ENCODE results near the gene FBXL14.

FBXL14 gene, protein sequence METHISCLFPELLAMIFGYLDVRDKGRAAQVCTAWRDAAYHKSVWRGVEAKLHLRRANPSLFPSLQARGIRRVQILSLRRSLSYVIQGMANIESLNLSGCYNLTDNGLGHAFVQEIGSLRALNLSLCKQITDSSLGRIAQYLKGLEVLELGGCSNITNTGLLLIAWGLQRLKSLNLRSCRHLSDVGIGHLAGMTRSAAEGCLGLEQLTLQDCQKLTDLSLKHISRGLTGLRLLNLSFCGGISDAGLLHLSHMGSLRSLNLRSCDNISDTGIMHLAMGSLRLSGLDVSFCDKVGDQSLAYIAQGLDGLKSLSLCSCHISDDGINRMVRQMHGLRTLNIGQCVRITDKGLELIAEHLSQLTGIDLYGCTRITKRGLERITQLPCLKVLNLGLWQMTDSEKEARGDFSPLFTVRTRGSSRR

DNA sequence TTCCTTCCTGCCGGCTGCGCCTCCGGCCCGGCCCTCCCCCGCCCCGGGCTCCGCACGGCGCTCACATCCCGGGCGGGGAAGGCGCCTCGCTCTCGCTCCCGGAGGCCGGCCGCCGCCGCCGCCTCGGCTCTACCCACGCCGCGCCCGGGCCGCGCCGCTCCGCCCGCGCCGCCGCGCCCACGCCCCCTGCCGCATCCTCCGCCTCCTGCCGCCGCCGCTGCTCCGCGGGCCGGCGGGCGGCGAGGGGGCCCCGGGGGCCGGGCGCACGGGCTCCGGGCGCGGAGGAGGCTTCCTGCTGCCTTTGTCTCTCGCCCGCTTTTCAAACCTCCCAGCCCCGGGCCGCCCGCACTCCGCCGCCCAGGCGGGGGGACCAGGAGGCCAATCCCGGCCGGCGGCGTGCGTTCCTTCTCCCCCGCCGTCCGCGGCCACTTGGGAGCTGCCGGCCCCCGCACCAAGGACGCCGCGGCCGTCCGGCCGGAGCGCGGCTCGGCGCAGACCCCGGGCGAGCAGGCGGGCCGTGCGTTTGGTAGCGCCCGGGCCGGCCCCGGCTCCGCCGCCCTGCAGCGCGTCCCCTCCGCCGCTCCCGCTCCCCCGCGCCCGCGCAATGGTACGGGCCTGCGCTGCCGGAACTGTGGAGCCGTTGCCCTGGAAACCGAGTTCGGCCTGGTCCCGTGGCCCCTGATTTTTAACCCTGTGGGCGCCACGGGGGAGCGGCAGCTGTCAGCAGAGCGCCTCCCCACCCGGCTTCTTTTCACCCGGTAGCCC lies at the start of gene FBXL14:
Gene FBXL14, minus strand, starts transcription at position 321 of the 765 bp plus-strand sequence. CDS start 515 bp downstream, outside the sequence.
- DNase-seq (ENCODE audit: low spot score), result peak; percentile 89

DNA sequence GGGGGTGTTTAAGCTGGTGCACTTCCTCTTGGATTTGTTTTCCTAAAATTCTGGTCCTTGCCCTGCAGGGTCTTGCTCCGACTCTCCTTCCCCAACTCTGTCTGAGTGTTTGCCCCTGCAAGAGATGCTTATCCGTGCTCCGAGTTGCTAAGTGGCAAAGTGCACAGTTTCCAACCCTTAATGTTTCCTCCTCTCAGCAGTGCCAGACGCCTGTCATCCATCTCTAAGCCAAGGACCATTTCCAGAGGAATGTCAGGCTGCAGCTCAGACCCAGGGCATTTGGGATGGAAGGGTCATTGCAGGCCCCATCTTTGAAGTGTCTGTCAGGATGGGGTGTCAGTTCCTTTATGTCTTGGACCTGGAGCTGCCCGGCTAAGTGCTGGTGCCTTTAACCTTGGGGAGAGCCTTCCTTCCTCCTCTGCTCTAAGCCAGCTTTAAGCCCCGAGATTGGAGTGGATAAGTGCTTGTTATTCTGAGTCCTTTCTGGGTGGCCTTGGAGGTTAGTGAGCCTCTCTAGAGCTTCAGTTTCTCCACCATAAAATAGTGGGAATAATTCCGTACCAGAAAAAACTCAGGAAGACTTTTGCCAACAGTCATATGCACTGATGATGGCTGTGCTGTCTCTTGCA lies 49.6 kb upstream of the FBXL14 start:
- DNase-seq (ENCODE audit: low spot score), result no peak

DNA sequence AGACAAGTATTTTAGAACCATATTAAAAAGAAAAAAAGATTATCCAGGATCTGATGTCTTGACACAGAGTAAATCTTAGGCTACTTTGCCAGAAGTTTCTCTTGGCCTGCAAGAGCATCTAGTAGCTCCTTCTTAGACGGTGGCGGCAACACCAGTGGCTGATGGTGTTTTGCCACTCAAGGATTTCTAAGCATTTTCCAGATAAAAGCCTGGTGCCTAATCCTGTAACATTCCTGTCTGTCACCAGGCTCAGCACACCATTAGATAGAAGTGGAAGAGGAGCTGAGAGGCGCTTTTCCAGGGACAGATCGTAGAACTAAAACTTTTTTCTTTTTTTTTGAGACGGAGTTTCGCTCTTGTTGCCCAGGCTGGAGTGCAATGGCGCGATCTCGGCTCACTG lies 48.7 kb upstream of the FBXL14 start:
- no peak for DNase-seq (ENCODE audit: low spot score)

DNA sequence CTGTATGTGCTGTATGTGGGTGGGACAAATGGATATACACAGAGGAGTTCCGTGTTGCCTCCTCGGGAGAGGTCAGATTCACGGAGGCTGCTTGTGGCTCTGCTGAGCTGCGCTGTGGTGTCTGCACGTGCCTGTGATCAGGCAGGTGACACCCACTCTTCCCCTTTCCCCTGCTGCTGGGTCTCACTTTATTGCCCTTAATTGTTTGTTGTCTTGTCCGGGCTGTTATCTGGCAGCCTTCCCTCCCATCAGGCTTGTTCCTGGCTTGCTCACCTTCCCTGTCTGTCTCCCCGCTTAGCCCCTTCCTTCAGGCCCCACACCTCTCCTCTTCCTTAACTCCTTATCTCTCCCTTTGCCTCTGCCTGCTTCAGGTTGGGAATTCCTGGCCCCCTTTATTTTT lies 48.1 kb upstream of the FBXL14 start:
- DNase-seq (ENCODE audit: low spot score), result no peak

DNA sequence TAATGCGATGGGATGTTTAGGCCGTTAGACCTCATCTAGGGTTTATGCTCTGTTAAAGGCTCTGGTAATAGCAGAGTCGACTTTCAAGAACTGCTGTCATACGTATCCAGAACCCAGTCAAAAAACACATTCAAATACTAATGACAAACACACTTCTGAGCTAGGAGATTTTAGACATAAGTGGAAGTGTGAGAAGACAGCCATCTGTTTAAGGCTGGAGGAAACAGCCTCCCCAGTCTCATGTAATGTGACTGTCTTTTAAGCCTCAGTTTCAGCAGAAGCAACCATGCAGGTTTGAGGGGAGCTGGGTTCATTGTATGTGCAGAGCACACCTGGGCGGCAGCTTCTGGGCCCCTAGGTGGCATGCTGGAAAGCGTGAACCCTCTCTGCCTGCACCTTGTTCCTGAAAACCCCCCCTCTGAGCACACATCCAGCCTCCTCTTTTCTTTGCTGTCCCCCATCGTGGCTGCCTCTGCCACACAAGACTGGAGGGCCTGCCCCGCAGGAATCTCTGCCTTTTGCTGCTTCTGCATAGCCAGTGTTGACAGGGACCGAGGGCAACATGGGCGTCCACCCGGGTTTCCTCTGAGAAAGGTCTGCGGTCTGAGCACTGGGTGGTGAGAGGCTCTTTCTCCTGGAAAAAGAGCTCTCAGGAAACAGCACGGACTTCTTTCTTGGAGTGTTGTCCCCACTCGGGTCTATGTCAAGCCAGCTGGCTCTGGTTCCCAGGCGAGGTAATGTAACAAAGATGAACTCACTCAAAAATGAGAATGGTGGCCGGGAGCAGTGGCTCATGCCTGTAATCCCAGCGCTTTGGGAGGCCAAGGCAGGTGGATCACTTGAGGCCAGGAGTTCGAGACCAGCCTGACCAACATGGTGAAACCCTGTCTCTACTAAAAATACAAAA lies 46.2 kb upstream of the FBXL14 start:
- DNase-seq (ENCODE audit: low spot score), result no peak

DNA sequence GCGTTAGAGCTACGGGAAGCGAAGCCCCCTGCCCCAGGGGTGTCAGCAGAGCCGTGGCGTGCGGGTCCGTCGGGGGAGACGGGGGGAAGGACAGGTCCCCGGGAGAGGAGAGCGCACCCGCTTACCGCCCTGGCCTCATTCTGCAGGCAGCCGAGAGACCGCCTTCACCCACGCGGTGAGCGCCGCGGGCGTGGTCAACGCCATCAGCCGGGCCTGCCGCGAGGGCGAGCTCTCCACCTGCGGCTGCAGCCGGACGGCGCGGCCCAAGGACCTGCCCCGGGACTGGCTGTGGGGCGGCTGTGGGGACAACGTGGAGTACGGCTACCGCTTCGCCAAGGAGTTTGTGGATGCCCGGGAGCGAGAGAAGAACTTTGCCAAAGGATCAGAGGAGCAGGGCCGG lies 45.2 kb upstream of the FBXL14 start:
- no peak for DNase-seq (ENCODE audit: low spot score)

DNA sequence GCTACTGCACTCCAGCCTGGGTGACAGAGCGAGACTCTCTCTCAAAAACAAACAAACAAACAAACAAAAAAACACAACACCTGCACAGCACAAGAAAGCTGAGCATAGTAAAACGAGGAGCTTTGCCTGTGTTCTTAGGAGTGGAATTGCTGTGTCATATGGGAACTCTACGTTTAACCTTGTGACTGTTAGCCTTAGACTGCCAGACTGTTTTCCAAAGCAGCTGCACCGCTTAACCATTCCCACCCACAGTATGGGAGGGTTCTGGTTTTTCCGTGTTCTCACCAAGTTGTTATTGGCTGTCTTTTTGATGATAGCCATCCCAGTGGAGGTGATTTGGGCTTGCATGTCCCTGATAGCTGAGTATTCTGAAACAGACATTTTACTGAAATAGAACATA lies 43.8 kb upstream of the FBXL14 start:
- no peak for DNase-seq (ENCODE audit: low spot score)

DNA sequence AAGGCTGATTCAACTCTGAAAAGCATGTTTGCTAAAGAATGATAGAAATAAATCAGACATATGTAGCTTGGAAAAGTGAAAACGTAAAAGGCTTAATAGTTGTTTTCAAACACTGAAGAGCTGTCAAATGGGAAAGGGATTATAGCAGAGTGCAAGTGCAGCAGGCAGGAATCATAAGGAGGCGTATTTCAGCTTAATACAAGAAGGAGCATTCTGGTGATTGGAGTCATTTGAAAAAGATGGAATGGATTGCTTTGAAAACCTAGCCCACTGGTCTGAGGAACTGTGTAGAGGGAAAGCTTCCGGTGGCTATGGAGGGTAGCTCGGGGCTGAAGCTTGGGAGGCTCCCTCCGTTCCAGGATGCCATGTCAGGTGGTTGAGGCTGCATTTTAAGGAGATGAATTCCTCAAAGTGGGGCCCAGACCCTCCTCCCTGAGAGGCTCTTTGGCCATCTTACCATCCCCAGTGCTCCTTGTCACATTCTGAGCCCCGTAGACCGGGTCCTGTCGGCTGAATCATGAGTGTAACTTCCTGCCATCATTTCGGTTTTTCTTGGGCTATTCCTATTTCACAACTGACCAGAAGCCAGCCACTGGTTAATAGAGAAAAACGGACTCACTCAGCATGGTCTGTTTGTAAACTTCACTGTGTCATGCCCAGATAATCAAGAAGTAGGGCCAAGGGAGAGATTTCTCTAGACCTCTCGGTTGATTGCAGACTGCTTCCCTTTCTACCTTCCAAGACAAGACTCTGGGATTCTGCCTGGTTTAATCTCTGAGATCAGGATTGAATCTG lies 41.1 kb upstream of the FBXL14 start:
- no peak for DNase-seq (ENCODE audit: low spot score)

DNA sequence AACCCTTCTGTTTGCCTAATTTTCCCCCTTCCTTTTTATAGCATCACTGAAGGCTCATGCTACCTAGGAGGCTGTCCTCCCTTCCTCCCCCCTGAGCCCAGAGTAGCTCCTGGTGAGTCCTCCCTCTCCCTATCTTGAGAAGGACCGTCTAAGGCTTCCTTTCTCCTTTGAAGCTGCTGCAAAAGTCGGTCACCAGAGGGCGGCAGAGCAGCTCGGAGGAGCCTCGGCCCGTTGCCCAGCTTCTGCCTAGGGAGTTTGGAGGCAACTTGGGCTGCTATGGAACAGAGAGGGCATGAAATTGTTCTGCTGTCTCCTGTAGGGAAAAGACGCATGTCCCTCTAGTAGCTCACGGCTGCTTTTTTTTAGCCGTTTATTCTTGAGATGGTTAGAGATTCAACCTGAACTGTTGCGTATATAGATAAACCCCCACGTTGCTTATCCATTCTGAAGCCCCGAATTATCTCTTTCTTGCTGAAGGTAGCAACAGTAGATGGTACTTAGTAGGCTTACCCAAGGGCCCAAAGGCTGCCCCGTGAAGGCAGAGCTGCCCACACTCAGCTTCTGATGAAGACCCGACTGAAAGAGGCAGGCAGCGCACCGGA lies 40.3 kb upstream of the FBXL14 start:
- DNase-seq (ENCODE audit: low spot score), result peak; percentile 89

DNA sequence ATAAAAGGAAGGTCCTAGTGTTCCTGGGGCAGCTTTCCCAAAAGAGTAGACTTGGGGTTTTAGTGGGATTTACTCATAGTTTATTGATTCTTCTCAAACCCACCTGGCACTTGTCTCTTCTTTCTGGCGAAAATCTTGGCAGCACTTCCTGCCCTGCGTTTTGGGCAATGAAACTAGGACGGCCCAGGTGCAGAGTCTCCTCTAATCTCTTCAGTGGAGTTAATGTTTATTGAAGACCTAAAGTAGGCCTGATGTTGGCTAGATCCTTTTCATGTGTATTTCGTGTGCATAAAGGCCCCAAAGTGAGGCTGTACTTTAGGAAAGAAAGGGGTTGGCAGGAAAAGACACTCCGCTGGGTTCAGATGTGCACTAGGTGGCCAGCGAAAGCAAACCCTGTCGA lies 39.8 kb upstream of the FBXL14 start:
- no peak for DNase-seq (ENCODE audit: low spot score)

DNA sequence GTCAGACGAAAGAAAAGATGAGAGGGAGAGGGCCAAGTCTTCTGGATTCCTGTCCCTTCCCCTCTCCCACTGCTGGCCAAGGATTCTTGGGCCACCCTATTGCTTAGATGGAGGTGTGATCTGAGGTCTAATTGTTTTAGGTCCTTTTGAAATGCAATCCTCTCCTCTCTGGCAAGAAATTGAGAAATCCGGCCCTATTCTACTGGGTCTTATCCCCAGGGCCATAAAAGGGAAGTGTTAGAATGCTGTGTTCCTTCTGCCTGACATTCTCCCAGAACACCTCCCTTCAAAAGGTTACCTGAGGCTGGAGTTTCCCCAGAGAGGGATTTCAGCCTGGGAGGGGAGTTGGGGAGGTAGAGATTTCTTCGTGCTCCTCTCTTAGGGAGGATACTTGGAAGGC lies 39.1 kb upstream of the FBXL14 start:
- DNase-seq (ENCODE audit: low spot score), result no peak

DNA sequence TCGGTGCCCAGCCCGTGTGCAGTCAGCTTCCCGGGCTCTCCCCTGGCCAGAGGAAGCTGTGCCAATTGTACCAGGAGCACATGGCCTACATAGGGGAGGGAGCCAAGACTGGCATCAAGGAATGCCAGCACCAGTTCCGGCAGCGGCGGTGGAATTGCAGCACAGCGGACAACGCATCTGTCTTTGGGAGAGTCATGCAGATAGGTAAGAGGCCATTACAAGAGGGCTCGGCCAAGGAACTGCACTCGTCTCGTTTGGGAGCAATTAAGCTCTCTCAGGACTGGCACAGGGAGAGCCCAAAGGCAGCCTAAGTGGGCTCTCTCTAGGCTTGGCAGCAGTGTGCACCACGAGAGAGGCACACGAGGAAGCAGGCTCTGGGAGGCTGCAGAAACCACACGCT lies 38.3 kb upstream of the FBXL14 start:
- no peak for DNase-seq (ENCODE audit: low spot score)

DNA sequence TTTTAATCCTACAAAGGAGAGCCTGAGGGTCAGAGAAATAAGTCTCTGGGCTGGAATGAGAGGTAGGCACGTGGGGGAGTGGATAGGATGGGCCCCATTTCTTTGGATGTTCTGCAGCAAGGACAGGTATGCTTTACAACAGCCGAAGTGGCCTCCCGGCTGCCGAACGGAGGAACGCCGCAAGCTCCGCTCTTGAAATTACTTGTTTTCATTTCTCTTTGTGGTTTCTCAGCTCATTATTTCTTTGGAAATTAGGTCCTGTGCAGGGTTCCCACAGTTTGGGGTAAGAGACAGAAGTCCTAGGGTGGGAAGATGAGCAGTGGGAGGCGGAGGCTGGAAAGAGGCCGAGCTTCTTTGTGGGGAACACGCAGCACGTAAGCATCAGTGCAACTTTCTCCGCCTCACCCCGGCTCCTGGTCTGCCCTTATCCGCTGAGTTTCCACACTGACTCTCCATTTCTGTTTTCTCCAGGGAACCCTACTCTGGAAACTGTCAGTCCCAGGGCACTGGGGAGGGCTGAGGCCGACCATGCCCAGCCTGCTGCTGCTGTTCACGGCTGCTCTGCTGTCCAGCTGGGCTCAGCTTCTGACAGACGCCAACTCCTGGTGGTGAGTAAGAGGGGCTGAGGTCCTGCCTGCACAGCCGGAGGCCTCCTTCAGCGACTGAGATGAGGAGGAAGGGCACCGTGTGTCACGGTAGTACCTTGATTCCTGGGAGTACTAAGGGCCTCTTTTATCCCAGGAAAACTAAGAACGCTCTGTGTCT lies 36.6 kb upstream of the FBXL14 start:
- DNase-seq (ENCODE audit: low spot score), result no peak

DNA sequence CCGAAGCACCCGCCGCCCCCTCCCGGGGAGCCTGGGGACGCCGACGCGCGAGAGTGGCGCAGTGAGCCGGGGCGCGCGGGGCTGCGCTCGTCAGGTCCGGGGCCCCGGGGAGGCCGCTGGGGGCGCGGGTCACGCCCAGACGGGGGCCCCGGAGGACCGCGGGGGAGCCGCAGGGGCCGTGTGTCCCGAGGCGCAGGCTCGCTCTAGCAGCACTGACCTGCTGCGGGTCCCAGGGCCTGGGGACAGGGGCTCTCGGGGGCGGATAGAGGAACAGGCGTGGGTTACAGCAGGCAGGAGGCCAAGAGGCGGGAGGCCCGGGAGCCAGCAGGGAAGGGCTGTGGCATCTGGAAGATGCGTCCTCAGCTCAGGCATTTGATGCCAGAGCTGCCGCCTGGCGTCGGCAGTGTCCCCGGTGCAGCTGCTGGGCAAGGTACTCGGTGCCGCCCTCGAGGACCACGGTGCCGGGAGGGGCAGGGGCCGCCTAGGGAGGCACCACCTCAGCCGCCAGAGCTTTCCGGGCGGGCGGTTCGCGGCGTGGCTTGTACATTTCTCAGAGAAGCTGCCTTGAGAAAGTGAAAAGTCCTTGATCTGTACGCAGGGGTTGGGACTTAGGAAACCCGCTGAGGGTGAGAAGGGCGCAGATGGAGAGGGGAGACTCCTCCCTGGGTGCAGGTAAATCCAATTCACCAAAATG lies 35.9 kb upstream of the FBXL14 start:
- DNase-seq (ENCODE audit: low spot score), result no peak

DNA sequence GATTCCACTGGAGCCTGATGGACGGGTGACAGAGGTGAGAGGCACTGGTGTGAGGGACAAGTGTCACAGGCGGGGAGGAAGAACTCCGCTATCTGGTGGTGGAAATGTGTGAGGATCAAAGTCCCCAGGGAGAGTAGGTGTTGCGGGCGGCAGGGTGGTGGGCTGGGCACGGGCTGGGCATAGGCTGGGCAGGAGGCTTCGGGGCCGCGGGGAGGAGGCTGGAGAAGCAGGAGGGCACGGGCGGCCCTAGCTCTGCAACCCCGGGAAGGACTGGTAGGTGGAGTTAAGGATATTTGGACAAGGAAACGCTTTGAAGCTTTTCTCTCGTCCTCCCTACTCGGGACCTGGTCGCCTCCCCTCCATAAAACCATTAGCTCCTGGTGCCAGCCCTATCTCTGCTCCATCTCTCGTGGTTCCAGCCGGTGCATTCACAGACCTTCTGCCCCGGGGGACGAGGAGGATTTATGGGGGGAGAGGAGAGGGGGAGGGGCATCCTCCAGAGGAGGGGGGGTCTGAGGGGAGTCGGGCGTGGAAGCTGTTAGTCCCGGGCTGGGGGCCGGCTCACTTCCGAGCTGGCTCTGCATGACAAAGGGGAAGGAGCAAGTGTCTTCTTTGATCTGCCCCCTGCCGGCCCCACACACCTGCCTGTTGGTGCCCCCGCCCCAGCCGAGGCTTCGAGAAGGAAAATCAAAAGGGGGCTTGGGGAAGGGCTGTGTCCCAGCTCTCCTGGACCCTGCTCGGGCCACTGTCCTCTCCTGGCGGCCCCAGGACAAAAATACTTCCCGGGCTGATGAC lies 35.2 kb upstream of the FBXL14 start:
- no peak for DNase-seq (ENCODE audit: low spot score)

DNA sequence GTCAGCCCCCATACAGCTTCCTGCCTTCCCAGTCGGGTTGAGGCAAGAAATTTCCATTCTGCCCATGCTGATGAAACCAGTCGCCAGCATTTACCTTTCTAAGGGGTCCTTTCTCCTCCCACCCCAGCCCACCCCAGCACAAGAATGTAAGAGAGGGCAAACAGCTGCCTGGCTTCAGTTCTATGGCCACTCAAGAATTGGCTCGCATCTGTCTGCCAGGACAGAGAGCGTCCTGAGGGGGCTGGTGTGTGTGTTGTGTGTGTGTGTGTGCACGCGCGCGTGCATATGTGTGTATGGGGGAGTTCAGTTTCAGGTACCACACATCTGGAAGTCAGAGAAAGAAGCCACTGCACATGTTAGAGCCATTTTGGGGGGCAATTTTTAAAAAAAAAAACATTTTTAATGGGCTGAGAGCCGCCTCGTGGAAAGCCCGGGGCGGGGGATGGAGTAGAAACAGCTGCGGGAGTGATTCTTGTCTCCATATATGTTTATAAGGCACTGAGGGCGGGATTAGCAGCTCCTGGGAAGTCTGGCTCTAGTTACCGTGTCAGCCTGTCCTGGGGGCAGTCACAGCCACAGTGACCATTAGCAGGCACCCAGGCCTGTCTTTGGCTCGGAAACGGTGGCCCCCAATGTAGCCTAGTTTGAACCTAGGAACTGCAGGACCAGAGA lies 34.4 kb upstream of the FBXL14 start, which contains the start of gene WNT5B:
Gene WNT5B, plus strand, starts transcription at position 566 of the 672 bp plus-strand sequence. CDS start 2,124 bp downstream, outside the sequence.
- DNase-seq (ENCODE audit: low spot score), result peak; percentile 45

DNA sequence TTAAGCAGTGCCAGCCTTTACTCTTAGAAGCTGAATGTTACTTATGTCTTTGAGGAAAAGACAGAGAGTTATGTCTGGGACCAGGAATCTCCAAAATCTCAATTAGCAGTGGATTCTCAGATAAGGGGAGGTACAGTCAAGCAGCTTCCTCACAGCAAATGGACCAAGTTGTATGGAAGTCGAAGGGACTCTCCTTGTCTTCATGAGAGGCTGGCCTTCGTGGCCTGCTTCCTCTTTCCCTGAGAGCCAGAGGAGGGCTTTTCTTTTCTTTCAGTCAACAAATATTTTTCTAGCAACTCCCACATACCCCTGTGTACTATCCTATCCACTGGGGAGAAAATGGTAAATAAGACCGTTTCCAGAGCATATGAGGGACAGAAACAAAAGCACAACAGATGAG lies 28.0 kb upstream of the FBXL14 start:
- no peak for DNase-seq (ENCODE audit: low spot score)

DNA sequence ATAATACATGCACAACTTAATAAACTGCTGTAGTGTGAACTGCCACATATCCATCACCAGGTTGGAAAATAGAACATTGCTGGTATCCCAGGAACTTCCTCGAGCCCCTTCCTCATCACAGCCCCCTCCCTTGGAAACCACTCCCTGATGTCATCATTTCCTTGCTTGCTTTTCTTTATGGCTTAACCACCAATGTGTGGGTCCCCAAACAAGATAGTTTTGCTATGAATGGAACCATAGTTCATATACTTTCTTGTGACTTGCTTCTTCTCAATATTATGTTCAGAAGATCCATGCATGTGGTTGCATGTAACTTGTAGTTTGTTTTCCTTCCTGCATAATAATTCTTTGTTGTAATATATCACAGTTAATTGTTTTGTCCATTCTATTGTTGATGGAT lies 25.7 kb upstream of the FBXL14 start:
- no peak for DNase-seq (ENCODE audit: low spot score)

Measured in HuH-7 (cell line).